Left cardiac atrium (tissue), 4 donors: Measurements from ENCODE around the gene MOV10L1. TPM values are rescaled to one million over a fixed set of nuclear protein-coding genes. Genes with fewer than 3 reads are reported as not detected.

Experiments used
- ATAC-seq, 2 donors: fragments of 200-7000 bp; cut with Tn5 transposase; one replicate each; pipeline ENCODE4 v1.9.1; 2020; ENCODE audit warnings: mild to moderate bottlenecking in 2 of 2, moderate library complexity in 2 of 2
- DNase-seq: peaks from one replicate; pipeline ENCODE4 v3.0.0-alpha.2; 2020
- intact Hi-C, 2 donors: fragments of 100-400 bp; cut with DNase I; formaldehyde crosslinking; loops; one replicate each; pipeline versions ENCODE4 v1.14.1 to v1.15.1; 2022 to 2023
- total RNA-seq, 2 donors: library from RNA; stranded (reverse); fragmentation: NEBNext Ultra II Directional; extraction: Animal tissue kit (Norgen Biotek cat#: 25700); gene quantifications; one replicate each; pipeline ENCODE4 v1.2.1, GENCODE V29; 2021
- donor health status: DM: no; HTN: yes; CAD: no.
- donor health status: DM: no; HTN: yes; CAD: no; lungs with severe emphysema.
- donor health status: DM: yes; HTN: yes; CAD: no.
- donor health status: Dilated cardiomyopathy.

The MOV10L1 gene
- total RNA-seq, 2 donors from 2014 or later, result 0.71 to 1.2 TPM

- intact Hi-C loops, result no loop called here
- ATAC-seq, result peak in 1 of 2 donors; percentile 29
- no peak for DNase-seq
Observed at GRCh38 chr22:50058061-50058905, 31.5 kb upstream of the MOV10L1 start, which contains the start of gene TTLL8. Gene TTLL8 (minus strand): TSS chr22:50058298.

GRCh38 chr22:50058906-50059880 is 30.6 kb upstream of the MOV10L1 start:
- DNase-seq, result no peak
- intact Hi-C loops, result no loop called here
- peak; percentile 14 to 64 for ATAC-seq

GRCh38 chr22:50059881-50060262 is 29.9 kb upstream of the MOV10L1 start:
- DNase-seq (no peak), ATAC-seq (no peak)
- intact Hi-C loops, result no loop called here

- intact Hi-C loops, result no loop called here
- DNase-seq (no peak), ATAC-seq (no peak)
Observed at GRCh38 chr22:50060441-50061140, 29.2 kb upstream of the MOV10L1 start.

- intact Hi-C loops, result no loop called here
- ATAC-seq (no peak), DNase-seq (no peak)
Observed at GRCh38 chr22:50061141-50061823, 28.5 kb upstream of the MOV10L1 start.

- ATAC-seq (no peak), DNase-seq (no peak)
- intact Hi-C loops, result no loop called here
Observed at GRCh38 chr22:50061824-50062355, 27.9 kb upstream of the MOV10L1 start.

- no peak for ATAC-seq
- intact Hi-C loops, result no loop called here
Observed at GRCh38 chr22:50062509-50063135, 27.2 kb upstream of the MOV10L1 start.

GRCh38 chr22:50063589-50064393 is 26.0 kb upstream of the MOV10L1 start:
- no peak for ATAC-seq
- DNase-seq, result no peak
- intact Hi-C loops, result no loop called here

More at GRCh38 chr22:50062509-50063135, 27.2 kb upstream of the MOV10L1 start:
- no peak for DNase-seq

GRCh38 chr22:50064453-50064852 is 25.4 kb upstream of the MOV10L1 start:
- DNase-seq (no peak), ATAC-seq (no peak)
- intact Hi-C loops, result no loop called here

GRCh38 chr22:50067244-50067643 is 22.6 kb upstream of the MOV10L1 start:
- ATAC-seq, result no peak
- intact Hi-C loops, result no loop called here
- DNase-seq, result no peak

GRCh38 chr22:50068096-50068495 is 21.7 kb upstream of the MOV10L1 start:
- intact Hi-C loops, result no loop called here
- ATAC-seq (no peak), DNase-seq (no peak)

GRCh38 chr22:50070366-50070765 is 19.4 kb upstream of the MOV10L1 start:
- ATAC-seq, result no peak
- no peak for DNase-seq
- intact Hi-C loops, result no loop called here

GRCh38 chr22:50071432-50072166 is 18.2 kb upstream of the MOV10L1 start:
- no peak for ATAC-seq
- no peak for DNase-seq
- intact Hi-C loops, result no loop called here

GRCh38 chr22:50072167-50072555 is 17.6 kb upstream of the MOV10L1 start:
- no peak for DNase-seq
- intact Hi-C loops, result no loop called here

GRCh38 chr22:50072714-50073538 is 16.9 kb upstream of the MOV10L1 start:
- intact Hi-C loops, result no loop called here
- no peak for ATAC-seq
- no peak for DNase-seq

More at GRCh38 chr22:50072167-50072555, 17.6 kb upstream of the MOV10L1 start:
- no peak for ATAC-seq

GRCh38 chr22:50074056-50074455 is 15.8 kb upstream of the MOV10L1 start:
- DNase-seq (no peak), ATAC-seq (no peak)
- intact Hi-C loops, result no loop called here
